DMS 273 (cell line): ENCODE measurements around the gene AOX1.
"Not testable (repeated sequence)": the region's sequence is repeated elsewhere in the genome, so short reads cannot be mapped to it uniquely, and the experiment has no call there.

Experiments used
- DNase-seq: peaks from one replicate; lab custom pipeline; 2025; ENCODE audit not compliant: unreplicated experiment; lab: John Stamatoyannopoulos, UW

The AOX1 gene

GRCh38 chr2:200698217-200698616 lies 112.4 kb downstream of the AOX1 start:
- no peak for DNase-seq

- no peak for DNase-seq
Measured at GRCh38 chr2:200699310-200699709, 113.5 kb downstream of the AOX1 start.

GRCh38 chr2:200700856-200701255 lies 115.0 kb downstream of the AOX1 start:
- peak; percentile 28 for DNase-seq

GRCh38 chr2:200702044-200702443 lies 116.2 kb downstream of the AOX1 start:
- DNase-seq = no peak

GRCh38 chr2:200702646-200703118 lies 116.9 kb downstream of the AOX1 start:
- DNase-seq = no peak

GRCh38 chr2:200703127-200703925 lies 117.5 kb downstream of the AOX1 start:
- peak; percentile 82 for DNase-seq

GRCh38 chr2:200703926-200704637 lies 118.3 kb downstream of the AOX1 start:
- no peak for DNase-seq

GRCh38 chr2:200705305-200706041 lies 119.7 kb downstream of the AOX1 start:
- DNase-seq = peak; percentile 45

- DNase-seq = no peak
Measured at GRCh38 chr2:200708943-200709342, 123.1 kb downstream of the AOX1 start.

- peak; percentile 93 for DNase-seq
Measured at GRCh38 chr2:200713003-200713703, 127.3 kb downstream of the AOX1 start.

- DNase-seq = no peak
Measured at GRCh38 chr2:200713704-200714064, 127.9 kb downstream of the AOX1 start.

- not testable (repeated sequence) for DNase-seq
Measured at GRCh38 chr2:200715014-200715413, 129.2 kb downstream of the AOX1 start.

GRCh38 chr2:200716386-200716785 lies 130.6 kb downstream of the AOX1 start:
- no peak for DNase-seq
